HFFc6 (cell line): ENCODE measurements around the gene SCUBE1. TPM values are rescaled to one million over a fixed set of nuclear protein-coding genes. Genes with fewer than 3 reads are reported as not detected.

Experiments
- DNase-seq: peaks from one replicate; pipeline ENCODE4 v3.0.0-alpha.2; 2018
- H3K27ac Mint-ChIP-seq: 2 replicates; pipeline ENCODE4 v1.8.0; 2020; ENCODE audit warnings: mild to moderate bottlenecking, mixed read lengths
- H3K27me3 Mint-ChIP-seq: 2 replicates; pipeline ENCODE4 v1.8.0; 2021; ENCODE audit warnings: mild to moderate bottlenecking, moderate library complexity, mixed read lengths; ENCODE audit not compliant: insufficient read depth
- H3K36me3 Mint-ChIP-seq: 2 replicates; pipeline ENCODE4 v1.8.0; 2021; ENCODE audit warnings: low read depth, mixed read lengths
- H3K4me1 Mint-ChIP-seq: 2 replicates; pipeline ENCODE4 v1.8.0; 2020; ENCODE audit warnings: low read depth, mixed read lengths
- H3K4me3 Mint-ChIP-seq: 2 replicates; pipeline ENCODE4 v1.8.0; 2020; ENCODE audit warnings: mild to moderate bottlenecking, moderate library complexity, mixed read lengths
- H3K9me3 Mint-ChIP-seq: 2 replicates; pipeline ENCODE4 v1.8.0; 2020; ENCODE audit warnings: mild to moderate bottlenecking, mixed read lengths
- CTCF ChIP-seq: fragments of 200-600 bp; sonication (generic); IDR thresholded peaks from 2 replicates; pipeline ENCODE4 v1.5.0; 2021; ENCODE audit warnings: antibody characterized with exemption, mild to moderate bottlenecking
- total RNA-seq, 6 experiments: library from RNA; stranded (reverse); fragmentation: NEBNext Ultra II Directional; extraction: Animal tissue kit (Norgen Biotek cat#: 25700); gene quantifications; 2 replicates in 1 of 6; 3 replicates in 5 of 6; pipeline ENCODE4 v1.2.3, GENCODE V29; 2021

The SCUBE1 gene
- total RNA-seq, 6 experiments from 2014 or later = not detected

GRCh38 chr22:43310798-43311197, 32.4 kb downstream of the SCUBE1 start:
- H3K36me3 Mint-ChIP-seq = no peaks in the 10 kb centered on the region

GRCh38 chr22:43310311-43310710, 32.9 kb downstream of the SCUBE1 start:
- TF ChIP-seq CTCF = no peak
- no peak overlapping the region for H3K27ac Mint-ChIP-seq
- no peaks in the 10 kb centered on the region for H3K4me1 Mint-ChIP-seq
- no peak overlapping the region for H3K4me3 Mint-ChIP-seq
- H3K36me3 Mint-ChIP-seq = no peaks in the 10 kb centered on the region
- no peaks in the 10 kb centered on the region for H3K9me3 Mint-ChIP-seq
- no peak for DNase-seq
- peaks cover 55% of the 10 kb centered on the region for H3K27me3 Mint-ChIP-seq

More at GRCh38 chr22:43310798-43311197, 32.4 kb downstream of the SCUBE1 start:
- peaks cover 58% of the 10 kb centered on the region for H3K27me3 Mint-ChIP-seq
- DNase-seq = no peak
- H3K27ac Mint-ChIP-seq = no peak overlapping the region
- H3K4me3 Mint-ChIP-seq = no peak overlapping the region
- H3K9me3 Mint-ChIP-seq = no peaks in the 10 kb centered on the region
- H3K4me1 Mint-ChIP-seq = no peaks in the 10 kb centered on the region
- no peak for TF ChIP-seq CTCF

DNA sequence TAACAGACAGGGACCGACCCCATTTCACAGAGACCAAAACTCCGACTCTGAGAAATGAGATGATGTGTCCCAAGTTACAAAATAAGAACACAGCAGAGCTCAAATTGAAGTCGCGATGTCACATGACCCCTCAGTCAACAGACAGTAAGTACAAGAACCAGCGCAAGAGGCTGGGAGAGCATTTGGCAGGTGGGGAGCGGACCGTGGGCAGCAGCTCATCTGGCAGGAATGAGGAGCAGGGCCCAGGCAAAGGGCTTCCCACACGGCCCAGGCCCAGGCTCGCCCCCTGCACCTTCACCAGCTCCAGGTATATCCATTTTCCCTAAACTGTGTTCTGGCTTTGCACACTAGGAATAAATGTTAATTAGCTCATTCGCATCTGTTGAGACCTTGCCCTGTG, 34.3 kb downstream of the SCUBE1 start:
- TF ChIP-seq CTCF = no peak
- no peak overlapping the region for H3K27ac Mint-ChIP-seq
- no peaks in the 10 kb centered on the region for H3K9me3 Mint-ChIP-seq
- peaks cover 59% of the 10 kb centered on the region for H3K27me3 Mint-ChIP-seq
- DNase-seq = no peak
- H3K36me3 Mint-ChIP-seq = no peaks in the 10 kb centered on the region
- H3K4me3 Mint-ChIP-seq = no peak overlapping the region
- no peaks in the 10 kb centered on the region for H3K4me1 Mint-ChIP-seq

DNA sequence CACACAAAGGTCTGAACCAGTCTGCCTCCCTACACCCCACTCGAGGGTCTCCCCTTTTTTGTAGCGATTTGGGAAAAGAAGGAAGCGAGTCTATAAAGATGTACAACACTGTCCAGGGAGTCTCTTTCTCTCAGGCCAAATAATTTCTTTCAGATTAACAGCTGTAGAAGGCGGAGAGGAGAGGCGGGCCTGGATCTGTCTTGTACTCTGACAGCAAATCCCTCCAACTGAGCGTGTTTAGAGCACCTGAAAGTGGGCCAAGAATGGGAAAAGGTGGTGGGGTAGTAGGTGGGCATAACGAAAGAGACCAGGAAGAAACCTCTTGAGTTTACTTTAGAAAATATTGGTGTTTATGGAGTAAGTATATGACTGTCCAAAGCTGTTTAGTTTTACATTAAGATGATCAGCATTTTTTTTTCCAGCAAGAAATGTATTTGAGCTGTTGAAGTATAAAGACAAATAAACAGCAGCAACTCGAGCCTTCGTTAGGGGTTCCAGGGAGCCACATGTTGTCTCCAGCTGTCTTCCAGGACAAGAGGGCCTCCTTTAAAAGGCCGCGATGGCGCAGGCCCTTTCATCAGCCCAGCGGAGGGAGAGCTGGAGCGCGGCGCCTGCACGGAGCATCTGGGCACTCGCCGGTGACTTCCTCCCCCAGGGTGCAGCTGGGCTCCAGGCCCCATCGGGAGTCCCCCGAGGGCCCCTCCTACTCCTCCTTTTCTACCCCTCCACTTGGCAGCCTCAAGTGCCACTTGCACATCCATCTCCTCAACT, 34.9 kb downstream of the SCUBE1 start:
- H3K9me3 Mint-ChIP-seq = no peaks in the 10 kb centered on the region
- no peaks in the 10 kb centered on the region for H3K4me1 Mint-ChIP-seq
- H3K27me3 Mint-ChIP-seq = peaks cover 62% of the 10 kb centered on the region
- H3K27ac Mint-ChIP-seq = no peak overlapping the region
- DNase-seq = no peak
- no peaks in the 10 kb centered on the region for H3K36me3 Mint-ChIP-seq
- H3K4me3 Mint-ChIP-seq = no peak overlapping the region
- TF ChIP-seq CTCF = no peak

DNA sequence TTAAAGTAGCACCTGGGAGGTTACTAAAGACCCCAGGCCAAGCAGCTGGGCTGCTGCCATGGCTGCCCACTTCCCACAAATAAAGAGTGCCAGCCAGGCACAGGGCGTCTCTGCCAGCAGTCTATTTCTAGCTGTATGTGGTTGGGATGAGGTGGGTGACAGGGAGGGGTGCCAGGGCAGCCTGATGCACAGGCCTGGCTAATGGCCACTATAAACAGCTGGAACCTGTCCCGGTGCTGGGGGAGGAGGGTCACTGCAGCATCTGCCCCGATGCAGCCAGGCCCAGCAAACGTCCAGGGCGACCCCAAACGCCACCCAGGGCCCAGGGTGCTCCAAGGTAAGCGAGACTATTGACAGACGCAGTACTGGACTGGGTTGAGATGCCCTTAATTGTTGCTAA, 37.4 kb downstream of the SCUBE1 start:
- TF ChIP-seq CTCF = no peak
- Mint-ChIP-seq H3K4me1 (no peaks in the 10 kb centered on the region), H3K36me3 (no peaks in the 10 kb centered on the region), H3K27me3 (peaks cover 71% of the 10 kb centered on the region), H3K4me3 (no peak overlapping the region), H3K9me3 (no peaks in the 10 kb centered on the region), H3K27ac (no peak overlapping the region)
- DNase-seq = no peak
